Pancreas (tissue), 10 donors: ENCODE data around the gene POLA2. TPM values are rescaled to one million over a fixed set of nuclear protein-coding genes. Genes with fewer than 3 reads are reported as not detected.
"Not testable (repeated sequence)": the region's sequence is repeated elsewhere in the genome, so short reads cannot be mapped to it uniquely, and the experiment has no call there.

Experiments
- ATAC-seq, 4 donors: fragments of 200-7000 bp; cut with Tn5 transposase; one replicate each; pipeline versions ENCODE4 v1.8.0 to v1.9.1; 2020; ENCODE audit warnings: mild to moderate bottlenecking in 4 of 4, moderate library complexity in 4 of 4
- DNase-seq, 6 donors: peaks; one replicate each; pipeline ENCODE4 v3.0.0-alpha.2; 2020
- FAIRE-seq: peaks from 2 replicates; lab custom pipeline; 2012; peaks lifted over from hg19 to GRCh38; lab: Jason Lieb, UNC
- H3K27ac ChIP-seq, 4 donors: fragments of 200-600 bp; sonication (generic); 1 replicate in 3 of 4; 2 replicates in 1 of 4; pipeline versions ENCODE4 v1.5.0 to v1.8.0; 2020
- H3K27me3 ChIP-seq, 4 donors: fragments of 200-600 bp; one replicate each; pipeline ENCODE4 v1.8.0; 2021
- H3K36me3 ChIP-seq, 3 donors: fragments of 200-600 bp; sonication (generic) in 1 of 3; one replicate each; pipeline versions ENCODE4 v1.5.0 to v1.8.0; 2020 to 2021
- H3K4me1 ChIP-seq, 3 donors: fragments of 200-600 bp; one replicate each; pipeline ENCODE4 v1.8.0; 2021
- H3K4me3 ChIP-seq, 4 donors: fragments of 200-600 bp; sonication (generic) in 2 of 4; one replicate each; pipeline versions ENCODE4 v1.5.0 to v1.8.0; 2020 to 2021
- H3K9me3 ChIP-seq, 4 donors: fragments of 200-600 bp; one replicate each; pipeline ENCODE4 v1.8.0; 2021
- WGBS, 2 donors: extraction: QIAGEN DNeasy Blood & Tissue Kit; methylation state at CpG; one replicate each; pipeline ENCODE4 v1.1.7; 2013; 5-methylcytosine and 5-hydroxymethylcytosine counted together
- intact Hi-C, 3 donors: fragments of 100-400 bp; cut with DNase I; formaldehyde crosslinking; loops; one replicate each; pipeline versions ENCODE4 v1.11.1 to v1.14.2; 2022
- polyA plus RNA-seq, 2 donors: library from polyadenylated mRNA; stranded (reverse); fragments of 200-250 nt; gene quantifications; one replicate each; pipeline ENCODE4 v1.2.3, GENCODE V29; 2013
- total RNA-seq, 6 donors: library from RNA; stranded (reverse); fragmentation: NEBNext Ultra II Directional in 4 of 6; extraction: Animal tissue kit (Norgen Biotek cat#: 25700) in 4 of 6; gene quantifications; one replicate each; pipeline versions ENCODE4 v1.2.1 to v1.2.4, GENCODE V29; 2021 to 2023
- TF ChIP-seq, protein P1 (sequence below), 4 donors: fragments of 200-600 bp; sonication (generic) in 3 of 4; IDR thresholded peaks; one replicate each; pipeline versions ENCODE4 v1.5.0 to v1.8.0; 2021; ENCODE audit warnings: antibody characterized with exemption in 4 of 4
- donor health status: healthy with polysubstance abuse.
- donor health status: DM: no; HTN: no; CAD: no; lungs with moderate emphysema.
- donor health status: DM: no; HTN: no; CAD: no.
- donor health status: control.
- donor health status: control.
- donor health status: Bipolar disorder and iron deficiency.
- donor health status: DM: yes; HTN: yes; CAD: no.
- donor health status: DM: no; HTN: no; CAD: no.
- donor health status: DM: no; HTN: no; CAD: no.
- donor health status: DM: yes; HTN: yes; CAD: no.

POLA2 gene
- total and polyA plus RNA-seq, 8 donors = 3.1 to 7.5 (median 5.6) TPM

DNA sequence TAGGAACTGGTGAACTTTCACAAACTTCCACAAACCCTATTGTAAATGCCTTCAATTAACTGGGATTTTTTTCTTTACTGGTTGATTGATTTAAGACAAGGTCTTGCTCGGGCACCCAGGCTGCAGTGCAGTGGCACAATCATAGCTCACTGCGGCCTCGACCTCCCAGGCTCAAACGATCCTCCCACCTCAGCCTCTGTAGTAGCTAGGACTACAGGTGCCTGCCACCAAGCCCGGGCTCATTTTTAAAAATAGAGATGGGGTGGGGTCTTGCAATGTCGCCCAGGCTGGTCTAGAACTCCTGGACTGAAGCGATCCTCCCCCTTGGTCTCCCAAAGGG is 35.7 kb upstream of the POLA2 start:
- DNase-seq = no peak
- H3K4me1 ChIP-seq = no peaks in the 10 kb centered on the region
- FAIRE-seq = no peak
- H3K4me3 ChIP-seq = peak overlapping the region in 2 of 4 donors; percentile 28 to 38
- H3K9me3 ChIP-seq = no peaks in the 10 kb centered on the region
- H3K27ac ChIP-seq = no peak overlapping the region
- no peaks in the 10 kb centered on the region for H3K36me3 ChIP-seq
- no peaks in the 10 kb centered on the region for H3K27me3 ChIP-seq
- TF ChIP-seq, protein P1, sequence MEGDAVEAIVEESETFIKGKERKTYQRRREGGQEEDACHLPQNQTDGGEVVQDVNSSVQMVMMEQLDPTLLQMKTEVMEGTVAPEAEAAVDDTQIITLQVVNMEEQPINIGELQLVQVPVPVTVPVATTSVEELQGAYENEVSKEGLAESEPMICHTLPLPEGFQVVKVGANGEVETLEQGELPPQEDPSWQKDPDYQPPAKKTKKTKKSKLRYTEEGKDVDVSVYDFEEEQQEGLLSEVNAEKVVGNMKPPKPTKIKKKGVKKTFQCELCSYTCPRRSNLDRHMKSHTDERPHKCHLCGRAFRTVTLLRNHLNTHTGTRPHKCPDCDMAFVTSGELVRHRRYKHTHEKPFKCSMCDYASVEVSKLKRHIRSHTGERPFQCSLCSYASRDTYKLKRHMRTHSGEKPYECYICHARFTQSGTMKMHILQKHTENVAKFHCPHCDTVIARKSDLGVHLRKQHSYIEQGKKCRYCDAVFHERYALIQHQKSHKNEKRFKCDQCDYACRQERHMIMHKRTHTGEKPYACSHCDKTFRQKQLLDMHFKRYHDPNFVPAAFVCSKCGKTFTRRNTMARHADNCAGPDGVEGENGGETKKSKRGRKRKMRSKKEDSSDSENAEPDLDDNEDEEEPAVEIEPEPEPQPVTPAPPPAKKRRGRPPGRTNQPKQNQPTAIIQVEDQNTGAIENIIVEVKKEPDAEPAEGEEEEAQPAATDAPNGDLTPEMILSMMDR (IDR thresholded peaks at IDR 0.05) = no peak
- ATAC-seq = peak in 1 of 4 donors; percentile 5
- 40 to 59% methylated on average over 7 of the region's 7 CpGs for WGBS, 2 donors
- intact Hi-C loops = loop anchor here in 1 of 3 donors (10.0 kb wide), 1 partner anchor 99 kb away; no protein-coding TSS in a partner anchor

DNA sequence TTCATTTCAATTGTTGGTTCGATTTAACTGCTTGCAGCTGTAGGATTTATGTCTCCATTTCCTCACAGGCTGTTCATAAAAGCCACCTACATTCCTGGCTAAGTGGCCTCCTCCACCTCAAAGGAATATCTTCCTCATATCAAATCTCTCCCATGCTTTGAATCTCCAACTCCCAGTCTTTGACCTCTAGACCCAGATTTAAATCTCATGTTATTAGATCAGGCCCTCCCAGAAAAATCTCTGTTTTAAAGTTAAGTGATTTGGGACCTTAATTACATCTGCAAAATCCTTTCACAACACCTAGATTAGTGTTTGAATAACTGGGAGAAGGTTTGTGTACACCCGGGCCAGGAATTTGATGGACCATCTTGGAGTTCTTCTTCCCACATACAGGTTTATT is 33.9 kb upstream of the POLA2 start:
- no peak overlapping the region for H3K27ac ChIP-seq
- 71 to 75% methylated on average over 2 of the region's 2 CpGs for WGBS, 2 donors
- no peaks in the 10 kb centered on the region for H3K27me3 ChIP-seq
- no peak for FAIRE-seq
- H3K36me3 ChIP-seq = no peaks in the 10 kb centered on the region
- no peak for ATAC-seq
- DNase-seq = no peak
- no peaks in the 10 kb centered on the region for H3K9me3 ChIP-seq
- intact Hi-C loops = loop anchor here in 1 of 3 donors (10.0 kb wide), 1 partner anchor 97 kb away; no protein-coding TSS in a partner anchor
- H3K4me1 ChIP-seq = no peaks in the 10 kb centered on the region
- H3K4me3 ChIP-seq = no peak overlapping the region
- TF ChIP-seq, protein P1 (IDR thresholded peaks at IDR 0.05) = no peak

DNA sequence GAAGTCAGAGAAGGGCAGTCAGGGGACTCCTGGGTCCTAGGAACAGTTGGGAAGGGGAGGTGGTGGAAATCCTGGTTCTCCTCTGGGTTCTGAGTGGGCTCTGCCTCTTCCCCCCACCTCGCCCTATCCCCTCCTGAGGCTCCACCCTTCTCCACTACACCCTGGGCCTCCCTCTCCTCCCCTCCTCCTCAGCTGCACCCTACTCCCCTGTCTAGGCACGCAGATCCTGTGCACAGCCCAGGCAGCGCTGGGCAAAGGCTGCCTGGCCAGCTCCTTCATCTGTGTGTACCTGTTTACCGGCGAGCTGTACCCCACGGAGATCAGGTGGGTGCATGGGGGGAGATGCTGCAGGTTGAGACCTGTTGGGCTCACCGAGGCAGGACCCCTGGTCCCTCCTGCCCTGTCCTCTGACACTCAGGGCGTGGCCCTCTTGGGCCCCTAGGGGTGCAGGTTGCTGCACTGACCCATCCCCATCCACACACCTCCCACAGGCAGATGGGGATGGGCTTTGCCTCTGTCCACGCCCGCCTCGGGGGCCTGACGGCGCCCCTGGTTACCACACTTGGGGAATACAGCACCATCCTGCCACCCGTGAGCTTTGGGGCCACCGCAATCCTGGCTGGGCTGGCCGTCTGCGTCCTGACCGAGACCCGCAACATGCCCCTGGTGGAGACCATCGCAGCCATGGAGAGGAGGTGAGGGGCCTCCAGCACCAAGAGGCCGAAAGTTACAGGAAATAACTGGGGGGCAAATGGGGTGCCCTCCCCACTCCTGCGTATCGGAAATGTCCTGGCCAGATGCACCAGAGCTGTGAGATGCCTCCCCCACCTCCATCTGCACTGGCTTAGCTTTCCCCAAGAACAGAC is 25.3 kb upstream of the POLA2 start:
- FAIRE-seq (no peak), DNase-seq (no peak)

DNA sequence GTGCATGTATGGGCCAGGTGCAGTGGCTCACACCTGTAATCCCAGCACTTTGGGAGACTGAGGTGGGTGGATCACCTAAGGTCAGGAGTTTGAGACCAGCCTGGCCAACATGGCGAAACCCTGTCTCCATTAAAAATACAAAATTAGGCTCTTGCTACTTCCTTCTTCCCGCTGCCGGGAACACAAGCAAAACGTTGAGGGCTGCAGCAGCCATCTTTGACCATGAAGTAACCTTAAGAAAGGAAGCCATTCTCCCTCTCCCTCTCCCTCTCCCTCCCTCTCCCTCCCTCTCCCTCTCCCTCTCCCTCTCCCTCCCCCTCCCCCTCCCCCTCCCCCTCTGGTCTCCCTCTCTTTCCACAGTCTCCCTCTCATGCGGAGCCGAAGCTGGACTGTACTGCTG is 23.5 kb upstream of the POLA2 start:
- ATAC-seq, H3K27me3 ChIP-seq, H3K36me3 ChIP-seq, intact Hi-C loops, H3K27ac ChIP-seq, FAIRE-seq, H3K4me3 ChIP-seq, H3K9me3 ChIP-seq, H3K4me1 ChIP-seq, DNase-seq: not testable (repeated sequence)
- 54 to 60% methylated on average over 4 of the region's 6 CpGs for WGBS, 2 donors

More for the DNA sequence above, 25.3 kb upstream of the POLA2 start:
- TF ChIP-seq, protein P1 (IDR thresholded peaks at IDR 0.05) = no peak
- H3K27me3 ChIP-seq = no peaks in the 10 kb centered on the region
- no peaks in the 10 kb centered on the region for H3K4me1 ChIP-seq
- no peak overlapping the region for H3K4me3 ChIP-seq
- ATAC-seq = no peak
- no peaks in the 10 kb centered on the region for H3K9me3 ChIP-seq
- intact Hi-C loops = no loop called here
- no peak overlapping the region for H3K27ac ChIP-seq
- H3K36me3 ChIP-seq = no peaks in the 10 kb centered on the region
- WGBS, 2 donors = 71 to 77% methylated on average over 21 to 23 of the region's 23 CpGs

DNA sequence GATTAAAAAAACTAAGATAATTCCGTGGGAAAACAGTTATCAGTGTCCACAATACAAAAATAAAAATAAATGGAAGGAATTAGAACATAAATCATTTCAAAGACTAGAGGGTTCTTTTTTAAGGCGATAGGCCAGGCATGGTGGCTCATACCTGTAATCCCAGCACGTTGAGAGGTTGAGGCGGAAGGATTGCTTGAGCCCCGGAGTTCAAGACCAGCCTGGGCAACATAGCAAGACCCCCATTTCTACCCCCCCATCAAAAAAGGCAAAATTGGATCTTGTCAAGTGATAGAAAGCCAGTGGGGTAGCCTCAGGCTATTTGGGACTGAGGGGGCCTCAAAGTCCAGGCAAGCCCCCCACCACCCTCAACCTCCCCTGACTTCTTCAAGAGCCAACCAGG is 20.6 kb upstream of the POLA2 start:
- DNase-seq (no peak), ATAC-seq (no peak), FAIRE-seq (no peak)
- no peak overlapping the region for H3K4me3 ChIP-seq
- H3K9me3 ChIP-seq = no peaks in the 10 kb centered on the region
- no peaks in the 10 kb centered on the region for H3K4me1 ChIP-seq
- TF ChIP-seq, protein P1 (IDR thresholded peaks at IDR 0.05) = no peak
- no peaks in the 10 kb centered on the region for H3K36me3 ChIP-seq
- intact Hi-C loops = no loop called here
- no peaks in the 10 kb centered on the region for H3K27me3 ChIP-seq
- 62 to 63% methylated on average over 5 of the region's 5 CpGs for WGBS, 2 donors
- no peak overlapping the region for H3K27ac ChIP-seq
